HG02973 (cell line): ENCODE results near the gene LAGE3.

Experiments
- ATAC-seq: cut with Tn5 transposase; IDR thresholded peaks from one replicate; pipeline ENCODE4 v1.9.1; 2021; ENCODE audit warnings: moderate library complexity; ENCODE audit not compliant: unreplicated experiment

The LAGE3 gene

GRCh38 chrX:154458954-154459778 lies 19.9 kb downstream of the LAGE3 start:
- ATAC-seq = no peak

- ATAC-seq = peak; percentile 62
Measured at GRCh38 chrX:154458116-154458953, 20.7 kb downstream of the LAGE3 start, which contains the start of gene PLXNA3. TSS of gene PLXNA3 (plus strand) at chrX:154458281. CDS start at chrX:154460184, 1,903 bp downstream.

- peak; percentile 41 for ATAC-seq
Measured at GRCh38 chrX:154457491-154458115, 21.5 kb downstream of the LAGE3 start.

- ATAC-seq = no peak
Measured at GRCh38 chrX:154452823-154453222, 26.3 kb downstream of the LAGE3 start.

- no peak for ATAC-seq
Measured at GRCh38 chrX:154450312-154450711, 28.8 kb downstream of the LAGE3 start.

GRCh38 chrX:154449618-154450017 lies 29.5 kb downstream of the LAGE3 start:
- no peak for ATAC-seq

- no peak for ATAC-seq
Measured at GRCh38 chrX:154448484-154448883, 30.6 kb downstream of the LAGE3 start.

- ATAC-seq = no peak
Measured at GRCh38 chrX:154446430-154446829, 32.7 kb downstream of the LAGE3 start.

- ATAC-seq = no peak
Measured at GRCh38 chrX:154445776-154446175, 33.3 kb downstream of the LAGE3 start.

- ATAC-seq = no peak
Measured at GRCh38 chrX:154444755-154445246, 34.3 kb downstream of the LAGE3 start.

GRCh38 chrX:154443992-154444754 lies 34.9 kb downstream of the LAGE3 start, which contains the start of gene FAM50A:
TSS of gene FAM50A (plus strand) at chrX:154444141. CDS start at chrX:154444236, 95 bp downstream.
- ATAC-seq = peak; percentile 54

GRCh38 chrX:154443479-154443910 lies 35.6 kb downstream of the LAGE3 start:
- ATAC-seq = no peak

GRCh38 chrX:154441984-154442707 lies 36.9 kb downstream of the LAGE3 start:
- no peak for ATAC-seq

GRCh38 chrX:154441564-154441963 lies 37.5 kb downstream of the LAGE3 start:
- ATAC-seq = no peak

GRCh38 chrX:154440623-154441357 lies 38.3 kb downstream of the LAGE3 start:
- ATAC-seq = no peak

GRCh38 chrX:154439841-154440240 lies 39.2 kb downstream of the LAGE3 start:
- no peak for ATAC-seq

- no peak for ATAC-seq
Measured at GRCh38 chrX:154437971-154438893, 40.8 kb downstream of the LAGE3 start.
